ENCODE results near the gene WNT9B.

Gene WNT9B

GRCh38 chr17:46885415-46886309 is 34.3 kb downstream of the WNT9B start:
- DNase-seq = no peak

GRCh38 chr17:46886310-46886663 is 34.9 kb downstream of the WNT9B start:
- DNase-seq = no peak

- DNase-seq = no peak
Measured at GRCh38 chr17:46887717-46888116, 36.3 kb downstream of the WNT9B start.

- DNase-seq = no peak
Measured at GRCh38 chr17:46888727-46889126, 37.3 kb downstream of the WNT9B start.

- DNase-seq = no peak
Measured at GRCh38 chr17:46889519-46889918, 38.1 kb downstream of the WNT9B start.

GRCh38 chr17:46889992-46890564 is 38.7 kb downstream of the WNT9B start:
- no peak for DNase-seq

- DNase-seq = no peak
Measured at GRCh38 chr17:46890638-46891037, 39.3 kb downstream of the WNT9B start.

- no peak for DNase-seq
Measured at GRCh38 chr17:46892192-46892703, 40.9 kb downstream of the WNT9B start.

- no peak for DNase-seq
Measured at GRCh38 chr17:46894024-46894423, 42.6 kb downstream of the WNT9B start.

GRCh38 chr17:46894476-46895151 is 43.2 kb downstream of the WNT9B start:
- DNase-seq = no peak

- DNase-seq = no peak
Measured at GRCh38 chr17:46895171-46895570, 43.8 kb downstream of the WNT9B start.

GRCh38 chr17:46896991-46897390 is 45.6 kb downstream of the WNT9B start:
- no peak for DNase-seq

- no peak for DNase-seq
Measured at GRCh38 chr17:46898364-46898763, 47.0 kb downstream of the WNT9B start.

GRCh38 chr17:46898860-46899259 is 47.5 kb downstream of the WNT9B start:
- no peak for DNase-seq

- DNase-seq = no peak
Measured at GRCh38 chr17:46901291-46901690, 49.9 kb downstream of the WNT9B start.

GRCh38 chr17:46903762-46904672 is 52.6 kb downstream of the WNT9B start:
- no peak for DNase-seq

GRCh38 chr17:46908068-46908737 is 56.8 kb downstream of the WNT9B start:
- no peak for DNase-seq

GRCh38 chr17:46910179-46910927 is 59.0 kb downstream of the WNT9B start:
- no peak for DNase-seq

GRCh38 chr17:46911311-46911710 is 59.9 kb downstream of the WNT9B start:
- no peak for DNase-seq

- DNase-seq = no peak
Measured at GRCh38 chr17:46915596-46915995, 64.2 kb downstream of the WNT9B start.

GRCh38 chr17:46916211-46916610 is 64.8 kb downstream of the WNT9B start:
- no peak for DNase-seq

All from CD4-positive, alpha-beta T cell treated with Interleukin-6 for 4 hours (primary cell).